HG03045 (cell line): Measurements from ENCODE around the gene TMEM245.

Experiments used
- ATAC-seq: cut with Tn5 transposase; IDR thresholded peaks from one replicate; pipeline ENCODE4 v1.9.1; 2021; ENCODE audit warnings: mild to moderate bottlenecking, moderate library complexity; ENCODE audit not compliant: unreplicated experiment

TMEM245 gene

GRCh38 chr9:109031241-109031640 lies 88.5 kb downstream of the TMEM245 start:
- ATAC-seq: no peak

GRCh38 chr9:109030426-109030825 lies 89.3 kb downstream of the TMEM245 start:
- no peak for ATAC-seq

- ATAC-seq: no peak
These were observed 91.3 kb downstream of the TMEM245 start for GRCh38 chr9:109028457-109028856.

GRCh38 chr9:109027176-109027575 lies 92.6 kb downstream of the TMEM245 start:
- ATAC-seq: no peak

GRCh38 chr9:109026306-109026705 lies 93.4 kb downstream of the TMEM245 start:
- ATAC-seq: no peak

- ATAC-seq: no peak
These were observed 96.9 kb downstream of the TMEM245 start for GRCh38 chr9:109022873-109023272.

GRCh38 chr9:109020581-109021511 lies 98.9 kb downstream of the TMEM245 start:
- ATAC-seq: no peak

- ATAC-seq: no peak
These were observed 99.6 kb downstream of the TMEM245 start for GRCh38 chr9:109020113-109020512.

GRCh38 chr9:109019420-109019819 lies 100.3 kb downstream of the TMEM245 start:
- ATAC-seq: no peak

GRCh38 chr9:109017493-109017892 lies 102.3 kb downstream of the TMEM245 start:
- ATAC-seq: no peak

GRCh38 chr9:109017061-109017460 lies 102.7 kb downstream of the TMEM245 start:
- no peak for ATAC-seq

- no peak for ATAC-seq
These were observed 103.6 kb downstream of the TMEM245 start for GRCh38 chr9:109016132-109016531.

GRCh38 chr9:109014608-109015280 lies 105.0 kb downstream of the TMEM245 start:
- no peak for ATAC-seq

GRCh38 chr9:109013679-109014607 lies 105.8 kb downstream of the TMEM245 start:
- ATAC-seq: no peak

- ATAC-seq: peak; percentile 82
These were observed 106.7 kb downstream of the TMEM245 start, which contains the start of gene CTNNAL1 for GRCh38 chr9:109012876-109013678. Gene CTNNAL1, minus strand, starts transcription at chr9:109013499. Its CDS starts 57 bp downstream, at chr9:109013442.

- ATAC-seq: peak; percentile 24
These were observed 107.5 kb downstream of the TMEM245 start for GRCh38 chr9:109012009-109012875.

- ATAC-seq: no peak
These were observed 108.5 kb downstream of the TMEM245 start for GRCh38 chr9:109011231-109011671.

- no peak for ATAC-seq
These were observed 109.0 kb downstream of the TMEM245 start for GRCh38 chr9:109010746-109011145.

GRCh38 chr9:109005678-109006077 lies 114.1 kb downstream of the TMEM245 start:
- ATAC-seq: no peak
